ENCODE results near the gene RPS29.
"Not testable (repeated sequence)": the region's sequence is repeated elsewhere in the genome, so short reads cannot be mapped to it uniquely, and the experiment has no call there.

The RPS29 gene

DNA sequence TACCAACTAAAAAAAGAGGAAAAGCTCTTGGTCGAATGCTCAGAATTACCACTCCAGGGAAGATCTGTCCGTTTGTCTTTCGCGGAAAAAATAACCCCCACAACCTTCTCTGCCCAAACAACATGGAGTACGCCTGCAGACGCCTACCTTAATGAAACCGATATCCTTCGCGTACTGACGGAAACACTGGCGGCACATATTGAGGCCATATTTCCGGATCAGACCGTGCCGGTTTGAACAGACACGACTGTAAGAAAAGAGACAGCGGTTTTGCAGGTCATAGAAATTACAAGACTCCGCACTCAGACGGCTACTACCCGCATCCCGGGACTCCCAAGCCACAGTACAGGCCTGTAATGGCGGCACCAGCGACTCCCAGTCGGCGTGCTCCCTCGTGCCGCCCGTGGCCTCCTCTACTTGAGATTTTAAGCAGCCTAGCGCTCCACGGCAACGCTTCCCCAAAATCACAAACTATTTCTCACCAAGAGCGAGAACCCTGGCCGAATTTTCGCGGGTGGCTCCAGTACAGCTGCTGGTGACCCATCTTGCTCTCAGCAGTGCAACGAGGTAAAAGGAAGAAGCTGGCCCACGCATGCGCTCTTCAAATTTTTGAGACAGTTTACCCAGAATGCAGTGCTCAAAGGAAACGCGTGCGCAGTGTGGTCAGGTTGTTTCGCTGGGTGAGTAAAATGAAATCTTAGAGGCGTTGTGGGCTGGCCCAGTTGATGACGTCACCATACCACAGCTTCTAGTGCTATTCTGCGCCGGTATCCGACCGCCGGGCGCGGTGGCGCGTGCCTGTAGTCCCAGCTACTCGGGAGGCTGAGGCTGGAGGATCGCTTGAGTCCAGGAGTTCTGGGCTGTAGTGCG, at the start of gene RPS29:
RPS29 (minus strand) TSS at position 578 of the 870 bp plus-strand sequence; CDS start at position 544, 34 bp downstream.
- DNase-seq (ENCODE audit: low read depth): peak; percentile 98

- DNase-seq (ENCODE audit: low read depth): peak; percentile 77
These were observed 48.6 kb upstream of the RPS29 start, which contains the start of gene DNAAF2 for GRCh38 chr14:49634547-49635334. DNAAF2 (minus strand) TSS chr14:49635244; CDS start chr14:49635149, 95 bp downstream.

- peak; percentile 97 for DNase-seq (ENCODE audit: low read depth)
These were observed 47.7 kb upstream of the RPS29 start for GRCh38 chr14:49633640-49634546.

DNA sequence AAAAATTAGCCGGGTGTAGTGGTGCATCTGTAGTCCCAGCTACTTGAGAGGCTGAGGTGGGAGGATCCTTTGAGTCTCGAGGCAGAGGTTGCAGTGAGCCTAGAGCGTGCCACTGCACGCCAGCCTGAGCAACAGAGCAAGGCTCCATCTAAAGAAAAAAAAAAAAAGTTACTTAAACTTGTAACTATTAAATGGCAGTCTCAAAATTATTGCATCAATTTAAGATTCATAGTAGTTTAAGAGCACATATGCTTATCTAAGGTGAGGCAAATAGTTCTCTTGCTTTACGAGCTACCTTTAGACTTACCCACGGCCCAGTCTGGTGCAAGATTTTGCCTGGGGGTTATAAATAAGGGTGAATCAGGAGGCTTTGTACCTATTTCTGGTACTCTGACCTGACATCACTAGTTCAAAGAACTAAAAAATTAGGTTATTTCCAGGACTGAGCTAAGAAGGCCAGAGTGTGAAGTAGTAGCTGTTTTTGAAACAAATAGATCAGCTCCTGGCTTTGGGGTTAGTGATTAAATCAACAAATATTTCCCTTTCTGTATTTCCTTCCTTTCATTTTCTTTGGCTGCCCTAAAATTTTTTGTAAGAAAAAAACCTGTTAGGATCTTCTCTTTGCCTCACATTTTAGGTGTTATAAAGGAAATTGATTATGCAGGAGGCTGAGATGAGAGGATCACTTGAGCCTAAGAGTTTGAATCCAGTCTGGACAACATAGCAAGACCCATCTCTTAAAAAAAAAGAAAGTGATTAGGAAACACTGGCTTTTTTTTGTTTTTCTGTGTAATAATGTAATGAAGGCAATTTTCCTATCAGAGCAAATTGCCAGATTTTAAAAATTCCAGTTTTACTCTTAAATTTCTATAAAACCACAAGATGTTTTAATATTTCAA, 38.0 kb upstream of the RPS29 start:
- peak; percentile 40 for DNase-seq (ENCODE audit: low read depth)

DNA sequence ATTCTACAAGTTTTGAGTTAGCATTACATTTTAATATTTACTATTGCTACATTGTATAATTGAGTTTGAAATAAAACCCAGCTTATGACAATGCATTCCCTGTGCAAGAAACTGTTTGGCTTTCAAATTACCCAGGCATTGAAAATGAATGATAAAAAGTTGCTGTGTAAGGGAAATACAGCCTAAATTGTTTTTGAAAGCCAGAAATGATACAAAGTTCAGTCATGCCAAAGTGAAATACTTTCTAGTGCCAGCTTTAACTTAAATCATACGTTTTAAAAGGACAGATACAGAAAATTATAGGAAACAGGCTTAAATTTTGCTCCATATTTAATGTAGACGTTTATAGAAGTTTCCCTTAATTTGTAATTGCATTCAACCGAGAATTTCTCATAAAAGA, 37.2 kb upstream of the RPS29 start:
- DNase-seq (ENCODE audit: low read depth): no peak

GRCh38 chr14:49622022-49622607, 35.9 kb upstream of the RPS29 start:
- DNase-seq (ENCODE audit: low read depth): no peak

DNA sequence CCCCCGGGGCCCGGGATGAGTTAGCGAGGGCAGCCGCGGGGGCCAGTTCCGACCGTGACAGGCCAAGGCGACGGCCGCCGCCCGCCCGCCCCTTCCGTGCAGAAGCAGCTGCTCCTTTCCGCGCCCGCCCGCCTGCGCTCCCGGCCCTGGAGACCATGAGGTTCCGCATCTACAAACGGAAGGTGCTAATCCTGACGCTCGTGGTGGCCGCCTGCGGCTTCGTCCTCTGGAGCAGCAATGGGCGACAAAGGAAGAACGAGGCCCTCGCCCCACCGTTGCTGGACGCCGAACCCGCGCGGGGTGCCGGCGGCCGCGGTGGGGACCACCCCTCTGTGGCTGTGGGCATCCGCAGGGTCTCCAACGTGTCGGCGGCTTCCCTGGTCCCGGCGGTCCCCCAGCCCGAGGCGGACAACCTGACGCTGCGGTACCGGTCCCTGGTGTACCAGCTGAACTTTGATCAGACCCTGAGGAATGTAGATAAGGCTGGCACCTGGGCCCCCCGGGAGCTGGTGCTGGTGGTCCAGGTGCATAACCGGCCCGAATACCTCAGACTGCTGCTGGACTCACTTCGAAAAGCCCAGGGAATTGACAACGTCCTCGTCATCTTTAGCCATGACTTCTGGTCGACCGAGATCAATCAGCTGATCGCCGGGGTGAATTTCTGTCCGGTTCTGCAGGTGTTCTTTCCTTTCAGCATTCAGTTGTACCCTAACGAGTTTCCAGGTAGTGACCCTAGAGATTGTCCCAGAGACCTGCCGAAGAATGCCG, 35.1 kb upstream of the RPS29 start:
- DNase-seq (ENCODE audit: low read depth): peak; percentile 60

- DNase-seq (ENCODE audit: low read depth): peak; percentile 99
These were observed 34.3 kb upstream of the RPS29 start, which contains the start of the genes MGAT2 and RPL36AL for GRCh38 chr14:49620182-49621113. MGAT2 (plus strand) TSS chr14:49620799; CDS start chr14:49621269, 470 bp downstream. RPL36AL (minus strand) TSS chr14:49620626; CDS start chr14:49619104, 1,522 bp downstream.

DNA sequence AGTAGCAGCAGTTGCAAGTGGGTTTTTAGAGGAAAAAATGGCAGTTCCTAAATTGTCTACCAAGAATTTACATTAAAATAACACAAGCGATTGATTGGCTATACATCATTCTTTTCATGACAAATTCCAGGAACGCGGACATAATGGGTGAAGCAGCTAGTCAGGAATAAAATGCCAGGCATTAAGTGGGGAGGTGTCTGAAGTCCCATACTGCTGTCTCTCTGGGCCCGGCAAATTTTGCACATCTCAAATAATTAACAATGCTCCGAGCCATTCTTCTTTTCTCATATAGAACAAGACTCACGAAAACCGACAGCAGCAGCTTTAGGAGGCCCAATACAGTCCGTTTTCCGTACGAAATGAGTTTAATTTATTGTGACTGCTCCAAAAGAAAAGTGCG, 33.5 kb upstream of the RPS29 start:
- no peak for DNase-seq (ENCODE audit: low read depth)

DNA sequence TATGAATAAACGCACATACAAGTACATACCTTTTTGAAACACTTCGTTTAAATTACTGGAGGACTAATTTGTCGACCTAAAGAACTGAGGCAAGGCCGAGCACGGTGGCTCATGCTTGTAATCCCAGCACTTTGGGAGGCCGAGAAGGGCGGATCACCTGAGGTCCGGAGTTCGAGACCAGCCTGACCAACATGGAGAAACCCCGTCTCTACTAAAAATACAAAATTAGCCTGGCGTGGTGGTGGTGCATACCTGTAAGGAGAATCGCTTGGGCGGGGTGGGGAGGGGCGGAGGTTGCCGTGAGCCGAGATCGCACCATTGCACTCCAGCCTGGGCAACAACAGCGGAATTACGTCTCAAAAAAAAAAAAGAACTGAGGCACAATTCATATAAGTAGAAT, 33.1 kb upstream of the RPS29 start:
- DNase-seq (ENCODE audit: low read depth): not testable (repeated sequence)

GRCh38 chr14:49617852-49618519, 31.8 kb upstream of the RPS29 start:
- DNase-seq (ENCODE audit: low read depth): no peak

- DNase-seq (ENCODE audit: low read depth): no peak
These were observed 29.6 kb upstream of the RPS29 start for GRCh38 chr14:49615776-49616175.

DNA sequence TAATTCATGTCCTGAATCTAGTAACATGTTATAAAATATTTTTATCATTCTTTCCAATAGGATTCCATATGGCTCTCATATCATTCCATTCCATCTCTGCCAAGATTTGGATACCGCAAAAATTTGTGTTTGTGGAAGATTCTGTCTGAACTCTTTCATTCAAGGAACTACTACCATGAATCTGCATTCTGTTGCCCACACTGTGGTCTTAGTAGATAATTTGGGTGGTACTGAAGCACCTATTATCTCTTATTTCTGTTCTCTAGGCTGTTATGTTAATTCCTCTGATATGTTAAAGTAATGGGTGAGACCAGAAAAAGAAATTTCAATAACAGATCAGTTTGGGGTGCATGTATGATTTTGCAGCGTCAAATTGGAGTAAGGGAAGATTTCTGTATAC, 28.0 kb upstream of the RPS29 start:
- DNase-seq (ENCODE audit: low read depth): no peak

DNA sequence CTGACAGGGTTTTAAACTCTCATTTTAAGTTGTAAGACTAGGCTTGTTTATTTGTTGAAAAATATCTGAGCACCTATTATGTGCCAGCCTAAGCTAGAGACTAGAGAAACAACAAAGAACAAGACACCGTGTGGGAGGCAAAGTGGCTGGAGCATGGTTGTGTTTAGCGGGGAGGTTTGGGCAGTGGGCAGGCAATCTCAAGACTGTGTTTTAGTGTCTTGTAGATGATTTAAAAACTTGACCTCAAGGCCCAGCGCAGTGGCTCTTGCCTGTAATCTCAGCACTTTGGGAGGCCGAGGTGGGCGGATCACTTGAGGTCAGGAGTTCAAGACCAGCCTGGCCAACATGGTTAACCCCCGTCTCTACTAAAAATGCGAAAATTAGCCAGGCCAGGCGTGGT, 26.5 kb upstream of the RPS29 start:
- no peak for DNase-seq (ENCODE audit: low read depth)

- no peak for DNase-seq (ENCODE audit: low read depth)
These were observed 26.1 kb upstream of the RPS29 start for GRCh38 chr14:49612251-49612650.

DNA sequence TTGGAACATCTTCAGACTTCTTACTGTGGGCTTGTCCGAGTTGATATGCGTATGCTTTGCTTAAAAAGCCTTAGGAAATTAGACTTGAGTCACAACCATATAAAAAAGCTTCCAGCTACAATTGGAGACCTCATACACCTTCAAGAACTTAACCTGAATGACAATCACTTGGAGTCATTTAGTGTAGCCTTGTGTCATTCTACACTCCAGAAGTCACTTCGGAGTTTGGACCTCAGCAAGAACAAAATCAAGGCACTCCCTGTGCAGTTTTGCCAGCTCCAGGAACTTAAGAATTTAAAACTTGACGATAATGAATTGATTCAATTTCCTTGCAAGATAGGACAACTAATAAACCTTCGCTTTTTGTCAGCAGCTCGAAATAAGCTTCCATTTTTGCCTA, 21.4 kb upstream of the RPS29 start:
- no peak for DNase-seq (ENCODE audit: low read depth)

GRCh38 chr14:49598485-49599300, 12.5 kb upstream of the RPS29 start, which contains the start of gene LRR1:
LRR1 (plus strand) TSS chr14:49598940; CDS start chr14:49599021, 81 bp downstream.
- peak; percentile 93 for DNase-seq (ENCODE audit: low read depth)
